GM12878 (cell line): Measurements from ENCODE around the gene GMDS. TPM values are rescaled to one million over a fixed set of nuclear protein-coding genes. Genes with fewer than 3 reads are reported as not detected.

Source experiments
- ATAC-seq: fragments of 200-7000 bp; cut with Tn5 transposase; 3 replicates; pipeline ENCODE4 v1.9.1; 2020; ENCODE audit warnings: mild to moderate bottlenecking, moderate library complexity
- BruUV-seq: library from RNA; stranded (reverse); fragments of 400-500 nt; replicated peaks from 2 replicates; lab custom pipeline; 2021; lab: Mats Ljungman, UMichigan
- CTCF ChIA-PET: fragments of 300-600 bp; sonication (Branson Sonifier 250); formaldehyde crosslinking; extraction: SDS; loops from one replicate; lab custom pipeline; 2021; ENCODE audit warnings: inconsistent platforms; lab: Yijun Ruan, JAX
- POLR2A ChIA-PET: fragments of 350-600 bp; formaldehyde crosslinking; extraction: SDS; loops from one replicate; lab custom pipeline; 2021; ENCODE audit warnings: inconsistent platforms; lab: Charles Lee
- RAD21 ChIA-PET: fragments of 300-600 bp; sonication (Branson Sonifier 250); formaldehyde crosslinking; loops from one replicate; lab custom pipeline; 2023; ENCODE audit warnings: antibody characterized with exemption; ENCODE audit not compliant: unreplicated experiment; lab: Charles Lee
- SMC1A ChIA-PET: fragments of 300-600 bp; sonication (Branson Sonifier 250); formaldehyde crosslinking; loops from one replicate; lab custom pipeline; 2023; ENCODE audit not compliant: unreplicated experiment, uncharacterized antibody; lab: Charles Lee
- DNase-seq: peaks from one replicate; pipeline ENCODE4 v3.0.0-alpha.2; 2011; ENCODE audit warnings: low read depth, low spot score
- FAIRE-seq: peaks from 3 replicates; lab custom pipeline; 2011; peaks lifted over from hg19 to GRCh38; lab: Jason Lieb, UNC
- H2AFZ ChIP-seq: 2 replicates; pipeline ENCODE4 v1.6.0; 2011; ENCODE audit warnings: low read depth, low read length, control low read depth; ENCODE audit not compliant: control insufficient read depth
- H3K27ac ChIP-seq: 2 replicates; pipeline ENCODE4 v1.5.1; 2011; ENCODE audit warnings: control low read depth; ENCODE audit not compliant: control insufficient read depth, insufficient read depth
- H3K27me3 ChIP-seq, 2 experiments: replicated peaks in 1 of 2; 2 replicates each; pipeline versions ENCODE4 v1.6.0 to v1.6.1; 2011; ENCODE audit warnings: low read length in 1 of 2; ENCODE audit not compliant: control insufficient read depth in 2 of 2, insufficient read depth in 2 of 2
- H3K36me3 ChIP-seq, 2 experiments: 2 replicates each; pipeline ENCODE4 v1.5.1; 2011; ENCODE audit warnings: low read length in 1 of 2; ENCODE audit not compliant: control insufficient read depth in 2 of 2, insufficient read depth in 2 of 2
- H3K4me1 ChIP-seq: 2 replicates; pipeline ENCODE4 v1.6.1; 2011; ENCODE audit warnings: mild to moderate bottlenecking, low read length, moderate library complexity, mixed read lengths; ENCODE audit not compliant: control insufficient read depth, insufficient read depth
- H3K4me2 ChIP-seq: 2 replicates; pipeline ENCODE4 v1.6.0; 2011; ENCODE audit warnings: control low read depth; ENCODE audit not compliant: control insufficient read depth, insufficient read depth
- H3K4me3 ChIP-seq: fragments of 200-600 bp; sonication (generic); 2 replicates; pipeline ENCODE4 v1.5.1; 2016
- H3K79me2 ChIP-seq: 2 replicates; pipeline ENCODE4 v1.6.0; 2011; ENCODE audit warnings: low read length; ENCODE audit not compliant: control insufficient read depth, insufficient read depth
- H3K9ac ChIP-seq: 2 replicates; pipeline ENCODE4 v1.8.0; 2011; ENCODE audit warnings: low read length, control low read depth, mixed read lengths; ENCODE audit not compliant: control insufficient read depth, insufficient read depth
- H3K9me3 ChIP-seq: replicated peaks from 3 replicates; pipeline ENCODE4 v1.5.1; 2011; ENCODE audit warnings: mild to moderate bottlenecking, low read length; ENCODE audit not compliant: control insufficient read depth, insufficient read depth
- H4K20me1 ChIP-seq: 2 replicates; pipeline ENCODE4 v1.6.0; 2011; ENCODE audit not compliant: control insufficient read depth, insufficient read depth
- CBFB ChIP-seq: IDR thresholded peaks from 2 replicates; pipeline ENCODE4 v1.6.1; 2016; ENCODE audit warnings: antibody characterized with exemption, low read depth
- RELA ChIP-seq: fragments of 450-650 bp; IDR thresholded peaks from 2 replicates; pipeline ENCODE4 v1.8.0; 2014; ENCODE audit warnings: borderline replicate concordance; ENCODE audit not compliant: partially characterized antibody
- SMAD5 ChIP-seq: IDR thresholded peaks from 2 replicates; pipeline ENCODE4 v1.6.1; 2016; ENCODE audit warnings: antibody characterized with exemption, low read depth
- SUZ12 ChIP-seq: fragments of 200-600 bp; sonication (generic); IDR thresholded peaks from one replicate; pipeline ENCODE4 v1.6.1; 2018; ENCODE audit warnings: antibody characterized with exemption, mild to moderate bottlenecking; ENCODE audit not compliant: unreplicated experiment
- ZNF592 ChIP-seq: fragments of 450-650 bp; IDR thresholded peaks from 2 replicates; pipeline ENCODE4 v1.6.1; 2017; ENCODE audit warnings: mild to moderate bottlenecking, moderate library complexity
- WGBS: methylation state at CpG from one replicate; pipeline ENCODE4 v1.1.6; 2016; ENCODE audit warnings: low lambda C conversion rate; ENCODE audit not compliant: insufficient replicate concordance, insufficient coverage; ENCODE audit errors: missing lambda C conversion rate; 5-methylcytosine and 5-hydroxymethylcytosine counted together
- in situ Hi-C: fragments of 300-500 bp; cut with MboI; formaldehyde crosslinking; loops from 9 replicates; pipeline ENCODE4 v1.14.3; 2018; ENCODE audit warnings: mixed read lengths
- intact Hi-C: fragments of 100-400 bp; cut with micrococcal nuclease; formaldehyde crosslinking; loops from one replicate; pipeline ENCODE4 v1.14.2; 2022; ENCODE audit not compliant: unreplicated experiment
- polyA plus RNA-seq, 11 experiments: library from polyadenylated mRNA; depleted of rRNA in 4 of 11; unstranded in 6 of 11; stranded (reverse) in 5 of 11; fragments of >200 nt; fragmentation: Nextera tagmentation in 4 of 11; fragmentation: Illumina TruSeq in 1 of 11; extraction: Ambion mirVana in 4 of 11; extraction: Trizol in 1 of 11; gene quantifications; 1 replicate in 1 of 11; 2 replicates in 10 of 11; pipeline versions ENCODE4 v1.2.1 to v1.2.3, GENCODE V29; 2011 to 2016; ENCODE audit warnings: inconsistent platforms in 2 of 11, missing spikeins in 2 of 11, low read depth in 1 of 11
- total RNA-seq, 4 experiments: library from RNA; depleted of rRNA in 3 of 4; stranded (reverse); fragments of >200 nt in 3 of 4; fragmentation: Illumina TruSeq in 1 of 4; extraction: Trizol in 1 of 4; gene quantifications; 2 replicates each; pipeline versions ENCODE4 v1.2.1 to v1.2.3, GENCODE V29; 2013 to 2021

Gene GMDS
- total and polyA plus RNA-seq, 10 of the 15 experiments (the other 5 are each of a cell fraction or from before 2014, with no cell fraction given): 0.61 to 53.8 (median 29.3) TPM

DNA sequence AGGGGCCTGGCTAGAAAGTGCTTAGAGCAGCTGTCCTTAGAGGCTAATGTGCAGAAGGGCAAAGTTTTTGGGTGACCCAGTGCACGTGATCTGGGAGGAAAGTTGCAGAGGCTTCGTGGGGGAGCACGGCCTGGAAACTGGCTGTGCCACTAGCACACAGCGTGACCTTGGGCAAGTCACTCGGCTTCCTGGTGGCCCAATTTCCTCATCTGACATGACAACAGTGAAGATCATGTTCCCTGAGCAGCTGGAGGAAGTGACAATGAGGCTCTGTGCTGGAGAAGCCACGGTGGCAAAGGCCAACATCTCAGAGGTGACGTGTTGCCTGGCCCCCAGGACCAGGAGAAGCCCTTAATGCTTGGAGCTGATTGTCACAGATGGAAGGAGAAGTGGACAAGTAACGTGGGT is 536.2 kb downstream of the GMDS start:
- Histone ChIP-seq H3K4me2 (no peak overlapping the region), H3K4me3 (no peak overlapping the region), H3K36me3 (0 out of 4 replicates have a peak, but pooled peaks cover 0 to 3% of the 10 kb centered on the region in 2 experiments), H3K27ac (no peak overlapping the region), H3K9ac (no peak overlapping the region), H4K20me1 (no peaks in the 10 kb centered on the region), H3K4me1 (peaks cover 6% of the 10 kb centered on the region), H3K79me2 (no peaks in the 10 kb centered on the region), H3K9me3 (no peaks in the 10 kb centered on the region)
- in situ Hi-C loops (no loop called here), intact Hi-C loops (no loop called here)
- no peak for FAIRE-seq
- WGBS: 74% methylated on average over 8 of the region's 8 CpGs
- DNase-seq: no peak
- BruUV-seq: no TSS peak
- CTCF ChIA-PET: no interaction called here
- no peak for ATAC-seq
- TF ChIP-seq SUZ12: no peak
- TF ChIP-seq, all 136 proteins: peak for 0
- POLR2A ChIA-PET: no interaction called here
- RAD21 ChIA-PET: no interaction called here
- no peaks in the 10 kb centered on the region for H3K27me3 ChIP-seq
- SMC1A ChIA-PET: no interaction called here
- H2AFZ ChIP-seq: no peak overlapping the region

- Histone ChIP-seq H3K4me2 (no peak overlapping the region), H2AFZ (no peak overlapping the region), H3K27me3 (no peaks in the 10 kb centered on the region), H3K36me3 (0 out of 4 replicates have a peak, but pooled peaks cover 0 to 3% of the 10 kb centered on the region in 2 experiments), H4K20me1 (no peaks in the 10 kb centered on the region), H3K4me3 (no peak overlapping the region), H3K79me2 (no peaks in the 10 kb centered on the region), H3K9me3 (no peaks in the 10 kb centered on the region), H3K9ac (no peak overlapping the region), H3K4me1 (peaks cover 6% of the 10 kb centered on the region), H3K27ac (no peak overlapping the region)
- SMC1A ChIA-PET: no interaction called here
- no peak for TF ChIP-seq RELA
- TF ChIP-seq CBFB: no peak
- no peak for TF ChIP-seq ZNF592
- no peak for TF ChIP-seq SMAD5
- POLR2A ChIA-PET: no interaction called here
- ATAC-seq (no peak), FAIRE-seq (no peak), DNase-seq (no peak)
- RAD21 ChIA-PET: no interaction called here
- intact Hi-C loops: no loop called here
- in situ Hi-C loops: no loop called here
- CTCF ChIA-PET: no interaction called here
- no TSS peak for BruUV-seq
- 97% methylated on average over 2 of the region's 2 CpGs for WGBS
Observed at GRCh38 chr6:1708820-1709219, 536.6 kb downstream of the GMDS start.
